DMS 273 (cell line): ENCODE measurements around the gene DUXB.

Experiments
- DNase-seq: peaks from one replicate; lab custom pipeline; 2025; ENCODE audit not compliant: unreplicated experiment; lab: John Stamatoyannopoulos, UW

DUXB gene

GRCh38 chr16:75660726-75661302 lies 40.4 kb downstream of the DUXB start:
- DNase-seq, result peak; percentile 33

- no peak for DNase-seq
Measured at GRCh38 chr16:75660321-75660720, 40.9 kb downstream of the DUXB start.

GRCh38 chr16:75658175-75658574 lies 43.1 kb downstream of the DUXB start:
- no peak for DNase-seq

GRCh38 chr16:75653922-75654321 lies 47.3 kb downstream of the DUXB start:
- no peak for DNase-seq

- DNase-seq, result peak; percentile 90
Measured at GRCh38 chr16:75648265-75649076, 52.8 kb downstream of the DUXB start.

- DNase-seq, result peak; percentile 98
Measured at GRCh38 chr16:75647492-75648264, 53.6 kb downstream of the DUXB start, which contains the start of the genes KARS1 and TERF2IP. TSS of gene KARS1 (minus strand) at chr16:75647665. CDS start at chr16:75647639, 26 bp downstream. TSS of gene TERF2IP (plus strand) at chr16:75647773. CDS start at chr16:75647883, 110 bp downstream.

GRCh38 chr16:75647112-75647491 lies 54.2 kb downstream of the DUXB start:
- DNase-seq, result no peak

GRCh38 chr16:75644240-75645012 lies 56.8 kb downstream of the DUXB start:
- no peak for DNase-seq
